Coronary artery (tissue), 2 donors: ENCODE measurements around the gene AKR1C4.

ENCODE experiments used
- DNase-seq: peaks from one replicate; pipeline ENCODE4 v3.0.0-alpha.2; 2017; ENCODE audit warnings: low spot score
- H3K27ac ChIP-seq, 2 donors: fragments of 200-600 bp; sonication (generic); one replicate each; pipeline ENCODE4 v1.5.1; 2016 to 2019
- H3K4me3 ChIP-seq: fragments of 200-600 bp; sonication (generic); 2 replicates; pipeline ENCODE4 v1.5.1; 2016; ENCODE audit warnings: mild to moderate bottlenecking, moderate library complexity
- TF ChIP-seq, protein P1 (sequence below): fragments of 200-600 bp; sonication (generic); IDR thresholded peaks from one replicate; pipeline ENCODE4 v1.5.1; 2019; ENCODE audit warnings: antibody characterized with exemption

AKR1C4 gene

DNA sequence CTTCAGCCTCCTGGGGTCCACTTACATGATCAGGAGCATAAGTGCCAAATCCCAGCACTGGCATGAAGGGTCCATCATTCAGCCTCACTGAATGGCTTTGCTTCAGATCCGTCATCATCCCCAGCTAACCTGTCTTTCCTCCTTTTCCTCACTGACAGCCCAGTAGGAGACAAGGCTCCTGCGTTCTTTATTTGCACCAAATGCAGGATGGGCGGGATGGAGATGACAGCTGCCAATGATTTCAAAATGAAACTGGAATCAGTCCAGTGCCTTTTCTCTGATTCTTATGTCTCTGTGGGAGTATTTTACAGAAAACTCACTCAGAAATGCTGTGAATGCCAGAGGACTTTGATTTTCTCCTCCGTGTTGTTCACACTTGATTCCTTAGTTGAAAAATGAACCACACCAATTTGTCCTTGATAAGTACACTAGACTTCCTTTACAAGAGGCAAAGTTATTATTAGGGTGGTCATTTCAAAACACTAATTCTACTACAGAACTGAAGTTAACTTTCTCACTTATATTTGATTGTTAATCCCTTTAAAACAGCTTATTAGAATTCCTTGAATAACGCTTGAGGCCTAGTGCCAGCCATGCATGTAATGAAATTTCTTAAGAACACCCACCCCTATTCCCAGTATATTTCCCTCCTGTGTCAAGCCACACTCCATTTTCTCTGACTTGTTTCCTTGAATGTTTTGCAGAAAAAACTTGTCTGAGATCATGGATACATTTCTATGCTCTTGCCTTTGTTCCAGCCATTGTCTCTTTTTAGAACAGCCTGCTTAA is 11.5 kb upstream of the AKR1C4 start, which contains the start of gene AKR1C8:
Gene AKR1C8, minus strand, starts transcription at position 164 of the 789 bp plus-strand sequence. Its CDS starts 46 bp downstream, at position 118.
- Histone ChIP-seq H3K4me3 (no peak within 1 kb of the TSS), H3K27ac (no peak within 1 kb of the TSS)
- no peak for DNase-seq
- TF ChIP-seq, protein P1, sequence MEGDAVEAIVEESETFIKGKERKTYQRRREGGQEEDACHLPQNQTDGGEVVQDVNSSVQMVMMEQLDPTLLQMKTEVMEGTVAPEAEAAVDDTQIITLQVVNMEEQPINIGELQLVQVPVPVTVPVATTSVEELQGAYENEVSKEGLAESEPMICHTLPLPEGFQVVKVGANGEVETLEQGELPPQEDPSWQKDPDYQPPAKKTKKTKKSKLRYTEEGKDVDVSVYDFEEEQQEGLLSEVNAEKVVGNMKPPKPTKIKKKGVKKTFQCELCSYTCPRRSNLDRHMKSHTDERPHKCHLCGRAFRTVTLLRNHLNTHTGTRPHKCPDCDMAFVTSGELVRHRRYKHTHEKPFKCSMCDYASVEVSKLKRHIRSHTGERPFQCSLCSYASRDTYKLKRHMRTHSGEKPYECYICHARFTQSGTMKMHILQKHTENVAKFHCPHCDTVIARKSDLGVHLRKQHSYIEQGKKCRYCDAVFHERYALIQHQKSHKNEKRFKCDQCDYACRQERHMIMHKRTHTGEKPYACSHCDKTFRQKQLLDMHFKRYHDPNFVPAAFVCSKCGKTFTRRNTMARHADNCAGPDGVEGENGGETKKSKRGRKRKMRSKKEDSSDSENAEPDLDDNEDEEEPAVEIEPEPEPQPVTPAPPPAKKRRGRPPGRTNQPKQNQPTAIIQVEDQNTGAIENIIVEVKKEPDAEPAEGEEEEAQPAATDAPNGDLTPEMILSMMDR, result no peak

DNA sequence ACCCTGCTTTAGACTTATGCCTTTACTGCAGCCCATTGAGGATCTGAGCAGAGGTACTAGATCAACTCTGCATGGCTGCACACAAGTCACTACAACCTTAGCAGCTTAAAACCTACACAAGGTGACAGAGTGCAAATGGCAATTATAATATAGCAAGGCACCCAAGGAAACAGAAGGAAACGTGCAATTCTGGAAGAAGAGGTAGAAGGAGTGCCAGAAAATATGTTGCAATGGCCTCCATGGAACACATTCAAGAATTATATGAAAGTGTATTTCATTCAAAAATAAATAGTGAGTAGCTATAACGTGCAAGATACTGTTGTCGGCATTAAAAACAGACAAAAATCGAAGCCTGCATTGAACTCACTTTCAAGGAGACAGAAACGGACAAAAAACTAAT is 8.8 kb upstream of the AKR1C4 start:
- TF ChIP-seq, protein P1, result no peak
- no peak overlapping the region for H3K4me3 ChIP-seq
- no peak for DNase-seq
- H3K27ac ChIP-seq, result no peak overlapping the region

DNA sequence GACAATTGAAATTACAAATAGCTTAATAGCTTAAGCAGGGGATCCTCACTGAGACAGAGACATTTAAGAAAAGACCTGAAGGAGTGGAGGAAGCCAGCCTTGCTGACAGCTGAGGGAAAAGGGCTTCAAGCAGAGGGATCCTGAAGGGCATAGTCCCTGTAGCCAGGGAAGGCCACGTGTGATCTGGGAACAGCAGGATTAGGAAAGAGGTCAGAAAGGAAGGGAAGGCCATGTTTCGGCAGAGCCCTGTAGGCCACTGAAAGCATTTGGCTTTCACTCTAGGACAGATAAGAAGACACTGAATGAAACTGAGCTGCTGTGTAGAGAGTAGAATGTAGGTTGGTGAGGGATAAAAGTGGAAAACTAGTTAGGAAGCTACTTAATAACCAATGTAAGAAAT is 8.3 kb upstream of the AKR1C4 start:
- no peak for DNase-seq
- H3K4me3 ChIP-seq, result no peak overlapping the region
- TF ChIP-seq, protein P1, result no peak
- no peak overlapping the region for H3K27ac ChIP-seq

DNA sequence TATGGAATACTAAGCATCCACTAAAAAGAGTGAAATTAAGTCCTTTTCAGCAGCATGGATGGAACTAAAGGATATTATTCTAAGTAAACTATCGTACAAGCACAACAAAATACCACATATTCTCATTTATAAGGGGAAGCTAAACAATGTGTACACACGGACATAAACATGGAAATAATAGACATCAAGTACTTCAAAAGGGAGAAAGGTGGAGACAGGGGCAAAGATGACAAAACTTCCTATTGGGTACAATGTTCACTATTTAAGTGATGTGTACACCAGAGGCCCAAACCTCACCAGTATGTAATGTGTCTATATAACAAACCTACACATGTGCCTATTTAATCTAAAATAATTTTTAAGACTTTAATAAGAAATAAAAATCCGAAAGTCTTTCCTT is 2.2 kb upstream of the AKR1C4 start:
- no peak for DNase-seq
- H3K4me3 ChIP-seq, result no peak overlapping the region
- TF ChIP-seq, protein P1, result no peak
- no peak overlapping the region for H3K27ac ChIP-seq

DNA sequence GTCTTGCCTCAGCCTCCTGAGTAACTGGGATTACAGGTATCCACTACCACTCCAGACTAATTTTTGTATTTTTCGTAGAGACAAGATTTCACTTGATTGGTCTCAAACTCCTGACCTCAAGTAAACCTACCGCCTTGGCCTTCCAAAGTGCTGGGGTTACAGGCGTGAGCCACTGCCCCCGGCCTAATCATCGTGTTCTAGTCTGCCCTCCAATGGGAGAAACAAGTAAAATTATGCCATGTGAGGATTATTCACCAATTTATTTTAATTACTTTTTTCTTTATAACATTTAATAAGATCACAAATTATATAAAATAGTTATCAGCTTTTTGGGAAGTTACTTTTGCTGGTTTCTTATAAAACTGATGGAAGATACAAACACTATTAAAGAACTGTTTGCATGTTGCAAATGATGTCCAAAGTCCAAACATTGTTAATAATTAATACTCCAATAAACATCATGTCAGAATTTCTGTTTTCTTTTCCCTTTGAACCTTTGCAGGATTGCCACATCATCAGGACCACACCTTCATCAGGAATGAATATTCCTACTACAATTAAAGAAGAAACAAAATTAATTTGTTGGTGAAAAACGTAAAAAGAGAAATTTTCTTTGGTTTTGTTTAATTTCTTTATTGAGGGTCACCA is 786 bp upstream of the AKR1C4 start:
- TF ChIP-seq, protein P1, result no peak
- no peak for DNase-seq
- Histone ChIP-seq H3K27ac (no peak overlapping the region), H3K4me3 (no peak overlapping the region)

DNA sequence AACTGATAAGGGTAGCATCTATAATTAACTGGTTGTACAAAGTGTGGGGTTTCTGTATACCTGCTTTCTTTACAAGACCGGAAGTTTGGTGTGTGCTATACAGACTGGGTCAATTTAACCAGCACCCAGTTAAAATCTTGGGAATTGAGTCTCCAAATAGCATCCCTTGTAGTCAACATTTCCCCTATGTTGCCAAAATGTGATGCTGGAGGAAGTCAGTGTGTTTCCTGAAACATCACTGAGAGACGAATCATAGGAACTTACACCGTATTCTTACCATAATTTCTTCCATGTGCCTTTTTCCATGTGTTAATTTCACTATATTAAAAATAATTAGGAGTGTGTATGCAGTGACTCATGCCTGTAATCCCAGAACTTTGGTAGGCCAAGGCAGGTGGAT is 1.7 kb downstream of the AKR1C4 start:
- DNase-seq, result no peak
- Histone ChIP-seq H3K27ac (no peak overlapping the region), H3K4me3 (no peak overlapping the region)
- TF ChIP-seq, protein P1, result no peak

DNA sequence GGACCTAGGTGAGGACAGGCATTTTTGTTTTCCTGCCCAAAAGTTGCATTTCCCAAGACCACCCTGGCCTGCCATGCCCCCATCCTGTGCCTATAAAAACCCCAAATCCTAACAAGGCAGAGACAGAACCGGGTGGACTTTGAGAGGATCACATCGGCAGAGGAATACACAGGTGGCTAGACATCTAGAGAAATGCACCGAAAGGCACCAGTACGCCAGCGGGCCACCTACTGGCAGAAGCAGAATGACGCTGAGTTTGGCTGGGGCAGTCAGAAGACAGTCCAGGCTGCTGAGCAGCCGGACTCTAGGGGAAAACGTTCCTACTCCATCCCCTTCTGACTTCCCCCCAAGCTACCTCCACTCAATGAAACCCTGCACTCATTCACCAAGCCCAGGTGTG is 2.8 kb downstream of the AKR1C4 start:
- TF ChIP-seq, protein P1, result no peak
- H3K4me3 ChIP-seq, result no peak overlapping the region
- no peak overlapping the region for H3K27ac ChIP-seq
- DNase-seq, result no peak
